Left renal cortex interstitium (tissue), 4 donors: Measurements from ENCODE around the gene NPPB. TPM values are rescaled to one million over a fixed set of nuclear protein-coding genes. Genes with fewer than 3 reads are reported as not detected.
A peak's percentile ranks its signal among the peaks of the same experiment; 100 is the strongest.

Experiments used
- DNase-seq, 4 donors: peaks; one replicate each; pipeline ENCODE4 v3.0.0-alpha.2; 2013; ENCODE audit warnings: low read depth in 4 of 4, low spot score in 2 of 4, missing footprints in 1 of 4
- polyA plus RNA-seq, 4 donors: library from polyadenylated mRNA; unstranded; fragments of 120-200 nt; gene quantifications; one replicate each; pipeline ENCODE4 v1.2.1, GENCODE V29; 2013; ENCODE audit not compliant: insufficient read length in 4 of 4

The NPPB gene
- polyA plus RNA-seq, 4 donors, result not detected

DNA sequence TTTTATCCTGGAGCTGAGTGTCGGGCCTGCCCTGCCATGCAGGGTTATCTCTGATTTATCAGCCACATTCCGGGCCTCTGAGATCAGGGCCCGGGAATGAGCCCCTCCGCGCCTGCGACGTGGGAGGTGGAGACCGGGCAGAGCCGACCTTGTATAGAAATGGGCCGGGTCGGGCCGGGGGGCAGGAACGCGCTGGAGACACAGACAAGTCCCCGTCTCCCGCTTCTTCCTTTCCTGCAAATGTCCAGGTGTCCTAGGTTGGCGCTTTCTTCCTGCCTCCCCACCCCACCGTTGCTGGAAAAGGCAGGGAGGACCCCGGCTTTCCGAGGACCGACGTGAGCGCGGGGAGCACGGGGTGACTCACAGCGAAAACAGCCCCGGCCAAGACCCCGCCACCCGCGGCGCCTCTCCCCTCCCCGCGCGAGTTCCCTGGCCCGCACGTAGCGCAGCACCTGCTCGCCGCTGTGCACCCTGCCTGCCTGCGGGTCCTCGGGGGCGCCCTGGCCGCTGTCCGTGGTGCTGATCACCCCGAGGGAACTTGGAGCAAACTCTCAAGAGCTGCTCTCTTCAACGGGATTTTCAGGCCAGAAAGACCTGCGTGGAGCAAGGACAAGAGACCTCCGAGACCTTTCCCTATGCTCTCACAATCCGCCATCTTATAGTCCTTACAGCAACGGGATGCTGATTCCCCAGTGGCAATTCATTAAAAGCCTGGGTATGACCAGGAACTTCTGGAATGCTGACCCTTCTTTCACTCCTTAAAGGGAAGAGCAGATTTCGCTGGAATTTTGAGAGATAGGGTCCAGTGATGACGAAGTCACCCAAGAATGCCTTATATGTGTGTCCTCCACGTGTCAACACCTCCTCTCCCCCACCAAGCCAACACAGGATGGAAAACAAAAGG, 475 bp upstream of the NPPB start:
- DNase-seq, result peak in 1 of 4 donors; percentile 69

DNA sequence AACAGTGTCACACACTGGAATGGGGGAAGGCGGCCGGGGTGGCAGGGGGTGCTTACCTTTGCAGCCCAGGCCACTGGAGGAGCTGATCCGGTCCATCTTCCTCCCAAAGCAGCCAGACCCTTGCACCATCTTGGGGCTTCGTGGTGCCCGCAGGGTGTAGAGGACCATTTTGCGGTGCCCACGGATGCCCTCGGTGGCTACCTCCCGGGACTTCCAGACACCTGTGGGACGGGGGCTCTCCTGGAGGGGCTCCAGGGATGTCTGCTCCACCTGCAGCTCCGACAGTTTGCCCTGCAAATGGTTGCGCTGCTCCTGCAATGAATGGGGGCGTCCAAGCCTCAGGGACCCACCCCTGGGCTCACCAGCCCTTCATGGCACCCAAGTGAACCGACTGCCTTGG, 587 bp downstream of the NPPB start:
- no peak for DNase-seq

DNA sequence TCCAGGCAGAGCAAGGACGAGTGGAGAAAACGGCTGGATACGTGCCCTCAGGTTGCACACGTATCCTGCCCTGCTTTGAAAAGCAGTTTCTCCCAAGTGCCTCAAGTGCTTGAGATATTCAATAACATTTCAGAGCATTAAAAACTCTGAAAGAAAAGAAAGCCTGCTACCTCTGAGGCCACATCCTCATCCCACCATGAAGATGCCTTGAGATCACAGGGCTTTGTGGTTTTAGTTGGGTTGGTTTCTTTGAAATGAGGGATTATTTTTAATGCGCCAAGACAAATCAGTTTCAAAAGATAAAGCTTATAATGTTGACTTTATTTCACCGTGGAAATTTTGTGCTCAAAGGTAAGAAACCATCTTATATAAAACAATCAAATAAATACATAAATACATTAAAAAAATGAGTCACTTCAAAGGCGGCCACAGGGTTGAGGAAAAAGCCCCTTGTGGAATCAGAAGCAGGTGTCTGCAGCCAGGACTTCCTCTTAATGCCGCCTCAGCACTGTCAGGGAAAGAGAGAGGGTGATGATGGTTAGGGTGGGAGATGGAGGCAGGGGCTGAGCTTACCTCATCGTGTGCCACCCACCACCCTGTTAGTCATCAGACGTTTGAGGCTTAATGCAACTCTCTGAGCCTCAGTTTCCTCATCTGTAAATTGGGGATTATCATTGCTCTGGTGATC, 1.4 kb downstream of the NPPB start:
- DNase-seq, result no peak

DNA sequence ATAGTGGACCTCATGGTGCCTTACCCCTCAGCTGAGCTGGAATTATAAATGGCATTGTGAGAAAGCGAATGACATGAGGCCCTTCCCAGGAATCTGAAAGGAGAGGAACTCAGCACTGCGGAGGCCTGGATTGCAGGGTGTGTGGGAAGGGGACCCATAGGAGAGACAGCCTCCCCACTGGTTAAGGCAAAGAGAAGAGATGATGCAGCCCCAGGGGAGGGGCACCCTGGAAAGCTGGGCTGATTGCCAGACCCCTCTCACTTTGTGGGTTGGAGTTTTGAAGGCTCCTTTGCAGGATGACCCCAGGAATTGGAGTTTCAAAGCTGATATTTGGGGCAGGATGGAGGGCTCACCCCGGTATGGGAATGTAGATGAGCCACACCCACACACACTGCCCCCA, 2.0 kb downstream of the NPPB start:
- no peak for DNase-seq

DNA sequence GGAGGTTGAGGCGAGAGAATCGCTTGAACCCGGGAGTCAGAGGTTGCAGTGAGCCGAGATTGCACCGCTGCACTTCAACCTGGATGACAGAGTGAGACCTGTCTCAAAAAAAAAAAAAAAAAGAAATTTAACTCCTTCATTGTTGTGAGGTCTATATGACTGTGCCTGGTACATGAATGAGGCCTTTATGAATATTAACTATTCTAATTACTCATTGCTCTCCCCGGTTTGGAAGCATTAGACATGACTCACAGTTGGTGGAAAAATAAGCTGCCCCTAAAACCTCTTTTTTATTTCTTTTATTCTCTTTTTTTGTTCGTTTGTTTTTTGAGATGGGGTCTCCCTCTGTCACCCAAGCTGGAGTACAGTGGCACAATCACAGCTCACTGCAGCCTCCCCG, 3.3 kb downstream of the NPPB start:
- no peak for DNase-seq

DNA sequence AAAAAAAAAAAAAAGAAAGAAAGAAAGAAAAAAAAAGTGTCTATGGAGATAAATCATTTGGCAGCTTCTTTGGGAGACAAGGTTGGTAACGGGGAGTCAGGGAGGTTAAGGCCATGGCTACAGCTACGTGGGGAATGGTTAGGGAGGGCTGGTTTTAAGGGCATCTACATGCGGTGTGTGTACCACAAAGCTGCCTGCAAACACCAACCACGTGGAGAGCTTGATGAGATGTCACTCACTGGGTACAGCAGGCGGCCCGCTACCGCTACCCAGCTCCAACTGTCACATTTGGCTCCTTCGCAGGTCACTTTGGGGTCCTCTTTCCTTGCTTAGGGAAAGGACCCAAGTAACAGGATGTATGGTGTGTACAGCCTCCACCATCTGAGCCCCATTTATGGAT, 4.2 kb downstream of the NPPB start:
- DNase-seq, result no peak

DNA sequence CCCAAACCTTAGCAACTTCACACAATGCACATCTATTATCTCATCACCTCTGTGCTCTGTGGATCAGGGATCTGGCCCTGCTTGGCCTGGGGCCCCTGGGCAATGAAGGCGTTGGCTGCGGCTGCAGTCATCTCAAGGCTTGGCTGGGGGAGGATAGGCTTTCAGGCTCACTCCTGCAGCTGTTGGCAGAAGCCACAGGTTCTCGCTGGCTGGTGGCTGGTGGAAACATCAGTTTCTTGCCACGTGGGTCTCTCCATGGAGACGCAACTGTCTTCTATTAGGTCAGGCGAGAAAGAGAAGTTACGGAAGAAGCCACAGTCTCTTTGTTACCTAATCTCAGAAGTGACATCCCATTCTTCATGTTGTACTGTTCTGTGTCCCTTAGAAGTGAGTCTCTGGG, 7.6 kb downstream of the NPPB start:
- DNase-seq, result no peak

DNA sequence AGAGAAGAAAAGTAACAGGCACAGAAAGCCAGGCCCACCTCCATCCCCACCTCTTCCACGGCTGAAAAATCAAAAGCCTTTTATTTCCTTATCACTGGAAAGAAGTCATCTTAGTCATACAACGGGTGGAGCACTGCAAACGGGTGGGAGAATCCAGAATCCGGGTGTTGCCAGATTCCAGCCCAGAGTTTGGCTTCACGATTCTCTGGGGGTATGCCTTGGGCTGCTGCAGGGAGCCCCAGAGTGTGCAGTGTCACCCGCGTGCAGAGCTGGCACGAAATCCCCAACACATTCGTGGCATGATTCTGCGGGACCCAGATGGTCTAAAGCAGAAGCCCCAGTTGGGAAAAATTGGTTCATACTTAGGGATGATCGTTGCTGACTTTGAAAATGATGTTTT, 8.6 kb downstream of the NPPB start:
- no peak for DNase-seq

DNA sequence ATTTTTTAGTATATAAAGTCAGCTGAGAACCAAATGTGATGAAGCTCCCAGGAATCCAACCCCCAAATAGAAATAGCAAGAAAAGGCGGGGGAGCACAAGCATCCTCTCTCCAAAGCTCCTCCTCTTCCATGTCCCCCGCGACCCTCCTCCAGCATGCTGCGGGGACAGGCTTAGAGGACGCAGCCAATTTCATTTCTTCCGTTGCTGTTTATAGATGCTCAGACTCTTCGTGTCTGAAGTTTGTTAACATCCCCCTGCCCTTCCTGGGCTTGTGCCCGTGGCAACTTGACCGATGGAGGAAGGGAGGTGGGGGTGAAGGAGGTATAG, 10.4 kb downstream of the NPPB start:
- no peak for DNase-seq

DNA sequence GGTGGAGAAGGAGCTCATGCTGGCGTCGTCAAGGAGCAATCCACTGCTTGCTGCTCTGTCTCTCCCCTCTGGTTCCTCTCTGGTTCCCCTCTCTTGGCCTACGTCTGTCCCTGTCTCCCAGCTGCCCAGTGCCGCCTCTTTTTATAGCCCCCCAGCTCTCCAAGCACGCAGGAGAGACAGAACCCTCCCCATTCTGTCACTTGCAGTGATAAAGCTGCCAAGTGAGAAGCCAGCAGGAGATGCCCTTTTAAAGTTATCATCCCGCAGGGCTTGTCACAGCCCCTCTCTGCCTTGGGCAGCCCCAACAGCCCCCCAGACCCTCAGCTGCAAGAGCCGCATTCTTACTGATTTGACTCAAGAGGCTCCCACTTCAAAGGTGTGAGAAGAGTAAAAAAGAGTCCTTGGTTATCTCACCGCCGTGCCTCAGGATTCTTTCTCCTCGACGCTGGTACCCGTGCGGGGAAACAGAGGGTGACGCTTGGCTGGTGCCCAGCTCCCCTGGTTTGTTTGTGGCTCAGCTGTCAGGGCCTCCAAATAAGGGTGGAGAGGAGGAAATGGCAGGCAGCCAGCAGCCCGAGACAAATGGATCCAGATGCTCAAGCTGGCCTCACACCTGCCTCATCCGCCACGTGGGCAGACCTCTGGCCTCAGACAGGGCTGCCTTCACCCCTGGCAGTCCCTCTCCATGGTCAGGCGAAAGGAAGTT, 10.9 kb downstream of the NPPB start, which contains the start of gene NPPA:
Gene NPPA, minus strand, starts transcription at position 117 of the 706 bp plus-strand sequence. Its CDS starts 99 bp downstream, at position 18.
- DNase-seq, result no peak

DNA sequence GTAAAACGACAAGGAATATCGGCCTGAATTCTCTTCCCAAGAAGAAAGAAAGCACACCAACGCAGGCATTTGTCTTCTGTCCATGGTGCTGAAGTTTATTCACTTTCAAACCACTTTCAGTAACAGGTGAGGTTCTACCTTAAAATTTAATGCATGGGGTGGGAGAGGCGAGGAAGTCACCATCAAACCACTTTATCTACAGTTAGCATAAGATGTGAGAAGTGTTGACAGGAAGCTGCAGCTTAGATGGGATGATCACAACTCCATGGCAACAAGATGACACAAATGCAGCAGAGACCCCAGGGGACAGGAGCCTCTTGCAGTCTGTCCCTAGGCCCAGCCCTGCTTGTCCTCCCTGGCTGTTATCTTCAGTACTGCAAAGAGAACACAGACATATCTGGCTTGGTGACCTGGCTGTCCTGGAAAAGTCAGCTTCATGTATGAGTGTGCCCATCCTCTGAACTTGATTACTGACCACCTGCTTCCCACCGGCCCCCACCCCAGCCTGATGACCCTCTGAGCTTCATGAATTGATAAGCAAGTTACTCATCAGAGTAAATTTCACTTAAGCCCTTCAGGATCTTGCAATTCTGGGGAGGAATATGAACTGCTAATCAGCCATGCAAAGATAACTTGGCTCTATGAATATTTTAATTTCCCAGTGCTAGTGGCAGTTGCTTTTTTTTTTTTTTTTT, 13.0 kb downstream of the NPPB start:
- DNase-seq, result peak in 1 of 4 donors; percentile 28

DNA sequence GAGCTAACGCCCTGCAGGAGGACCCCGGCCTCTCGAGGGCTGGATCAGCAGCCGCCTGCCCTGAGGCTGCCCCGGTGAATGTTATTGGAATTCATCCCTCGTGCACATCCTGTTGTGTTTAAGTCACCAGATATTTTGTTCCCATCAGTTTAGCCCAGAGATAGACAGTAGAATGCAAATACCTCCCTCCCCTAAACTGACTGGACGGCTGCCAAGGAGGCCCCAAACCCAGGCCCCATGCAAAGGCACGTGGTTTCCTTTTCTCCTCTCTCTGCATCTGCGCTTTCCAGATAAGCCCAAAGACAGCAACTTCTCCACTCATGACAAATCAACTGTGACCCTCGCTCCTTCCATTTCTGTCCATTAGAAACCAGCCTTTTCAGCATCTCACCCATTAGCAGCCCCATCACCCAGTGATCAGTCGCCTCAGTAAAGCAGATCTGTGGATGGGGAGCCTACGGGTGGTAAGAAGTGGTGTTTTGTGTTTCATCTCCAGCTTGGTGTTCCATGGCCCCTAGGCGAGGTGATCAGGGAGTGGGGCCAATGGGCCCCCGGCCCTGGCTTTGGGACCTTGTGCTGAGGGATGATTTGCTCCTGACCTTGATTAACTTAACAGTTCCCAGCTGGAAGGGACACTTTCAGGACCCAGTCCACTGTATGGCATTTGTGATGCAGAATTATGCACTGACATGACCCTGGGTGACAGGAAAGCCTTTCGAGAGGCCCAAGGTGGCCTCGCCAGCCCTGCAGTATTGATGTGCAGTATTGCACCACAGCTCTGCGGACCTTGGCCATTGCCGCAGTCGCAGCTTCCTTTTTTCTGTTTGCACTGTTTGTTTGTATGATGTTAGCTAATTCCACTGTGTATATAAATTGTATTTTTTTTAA, 16.3 kb downstream of the NPPB start:
- DNase-seq, result peak in 1 of 4 donors; percentile 18

DNA sequence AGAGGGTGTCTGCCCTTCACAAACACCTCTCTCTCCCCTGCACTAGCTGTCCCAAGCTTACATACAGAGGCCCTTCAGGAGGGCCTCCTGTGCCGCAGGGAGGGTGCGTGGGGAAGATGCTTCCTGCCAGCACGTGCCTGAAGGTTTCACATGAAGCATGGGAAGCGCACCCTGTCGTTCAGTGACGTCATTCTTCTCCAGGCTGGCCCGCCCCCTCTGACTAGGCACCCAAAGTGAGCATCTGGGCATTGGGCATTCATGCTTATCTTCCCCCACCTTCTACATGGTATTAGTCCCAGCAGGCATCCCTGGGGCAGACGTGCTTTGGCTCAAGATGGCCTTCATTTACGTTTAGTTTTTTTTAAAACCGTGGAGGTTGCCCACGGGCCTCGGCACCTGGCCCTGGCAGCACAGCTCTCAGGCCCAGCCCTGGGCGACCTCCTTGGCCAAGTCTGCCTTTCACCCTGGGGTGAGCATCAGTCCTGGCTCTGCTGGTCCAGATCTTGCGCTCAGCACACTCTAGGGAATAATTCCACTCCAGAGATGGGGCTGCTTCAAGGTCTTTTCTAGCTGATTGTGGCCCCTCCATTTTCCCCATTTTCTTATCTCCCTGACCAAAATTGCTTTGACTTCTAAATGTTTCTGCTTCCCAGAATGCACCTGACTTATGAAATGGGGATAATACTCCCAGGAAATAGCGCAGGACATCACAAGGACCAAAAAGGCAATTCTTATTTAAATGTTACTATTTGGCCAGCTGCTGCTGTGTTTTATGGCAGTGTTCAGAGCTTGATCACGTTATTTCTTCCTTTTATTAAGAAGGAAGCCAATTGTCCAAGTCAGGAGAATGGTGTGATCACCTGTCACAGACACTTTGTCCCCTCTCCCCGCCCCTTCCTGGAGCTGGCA, 17.2 kb downstream of the NPPB start:
- DNase-seq, result no peak

DNA sequence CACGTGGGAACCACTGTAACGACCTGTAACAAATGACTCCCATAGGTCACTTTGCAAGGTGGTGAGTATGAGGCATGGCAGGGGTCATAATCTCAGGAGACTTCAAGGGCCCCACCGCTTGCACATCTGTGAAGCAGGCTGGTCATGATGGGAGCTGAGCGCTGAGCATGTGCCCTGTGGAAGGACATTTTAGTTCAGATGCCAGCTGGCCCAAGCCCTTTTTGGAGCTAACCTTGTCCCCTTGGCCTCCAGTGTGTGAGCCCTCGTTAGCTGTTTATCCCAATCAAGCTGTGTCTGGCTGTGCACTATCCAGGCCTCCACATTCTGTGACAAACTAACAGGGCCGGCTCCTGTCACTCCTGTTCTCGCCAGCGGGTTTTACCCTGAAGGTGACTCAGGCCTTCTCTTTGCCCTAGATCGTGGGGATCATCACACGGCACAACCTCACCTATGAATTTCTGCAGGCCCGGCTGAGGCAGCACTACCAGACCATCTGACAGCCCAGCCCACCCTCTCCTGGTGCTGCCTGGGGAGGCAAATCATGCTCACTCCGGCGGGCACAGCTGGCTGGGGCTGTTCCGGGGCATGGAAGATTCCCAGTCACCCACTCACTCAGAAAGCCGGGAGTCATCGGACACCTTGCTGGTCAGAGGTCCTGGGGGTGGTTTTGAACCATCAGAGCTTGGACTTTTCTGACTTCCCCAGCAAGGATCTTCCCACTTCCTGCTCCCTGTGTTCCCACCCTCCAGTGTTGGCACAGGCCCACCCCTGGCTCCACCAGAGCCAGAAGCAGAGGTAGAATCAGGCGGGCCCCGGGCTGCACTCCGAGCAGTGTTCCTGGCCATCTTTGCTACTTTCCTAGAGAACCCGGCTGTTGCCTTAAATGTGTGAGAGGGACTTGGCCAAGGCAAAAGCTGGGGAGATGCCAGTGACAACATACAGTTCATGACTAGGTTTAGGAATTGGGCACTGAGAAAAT, 18.7 kb downstream of the NPPB start:
- no peak for DNase-seq

DNA sequence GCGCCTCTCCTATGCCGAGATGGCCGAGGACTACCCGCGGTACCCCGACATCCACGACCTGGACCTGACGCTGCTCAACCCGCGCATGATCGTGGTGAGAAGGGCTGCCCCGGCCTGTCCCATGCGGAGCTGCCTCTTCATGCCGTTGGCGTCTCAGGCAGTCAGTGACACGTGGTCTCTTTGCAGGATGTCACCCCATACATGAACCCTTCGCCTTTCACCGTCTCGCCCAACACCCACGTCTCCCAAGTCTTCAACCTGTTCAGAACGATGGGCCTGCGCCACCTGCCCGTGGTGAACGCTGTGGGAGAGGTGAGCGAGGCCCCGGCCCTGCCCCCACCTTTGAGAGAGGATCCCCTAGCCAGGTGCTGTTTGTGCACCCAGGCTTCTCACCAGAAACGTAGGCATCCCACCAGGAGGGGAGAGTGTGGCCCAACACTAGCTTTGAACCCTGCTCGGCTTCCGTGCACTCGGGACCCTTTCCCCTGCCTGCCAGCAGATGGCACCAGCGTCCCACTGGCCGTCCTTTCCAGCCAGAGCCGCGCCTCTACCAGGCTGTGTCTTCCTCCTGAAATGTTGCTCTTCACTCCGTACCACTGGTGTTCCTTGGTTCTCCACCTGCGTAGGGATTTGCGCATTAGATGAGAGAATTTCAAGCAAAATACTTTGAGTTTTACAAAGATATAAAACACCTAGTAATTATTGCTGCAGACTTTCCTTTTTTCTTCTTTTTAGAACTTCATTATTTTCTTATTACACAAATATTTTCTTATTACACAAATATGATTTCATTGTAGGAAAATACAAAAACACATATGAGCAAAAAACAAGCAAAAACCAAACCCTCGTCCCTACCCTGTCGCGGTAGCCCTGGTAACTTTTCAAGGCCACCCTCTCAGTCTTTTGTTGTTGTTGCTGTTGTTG, 20.1 kb downstream of the NPPB start:
- DNase-seq, result peak in 3 of 4 donors; percentile 11 to 31 (median 21)

DNA sequence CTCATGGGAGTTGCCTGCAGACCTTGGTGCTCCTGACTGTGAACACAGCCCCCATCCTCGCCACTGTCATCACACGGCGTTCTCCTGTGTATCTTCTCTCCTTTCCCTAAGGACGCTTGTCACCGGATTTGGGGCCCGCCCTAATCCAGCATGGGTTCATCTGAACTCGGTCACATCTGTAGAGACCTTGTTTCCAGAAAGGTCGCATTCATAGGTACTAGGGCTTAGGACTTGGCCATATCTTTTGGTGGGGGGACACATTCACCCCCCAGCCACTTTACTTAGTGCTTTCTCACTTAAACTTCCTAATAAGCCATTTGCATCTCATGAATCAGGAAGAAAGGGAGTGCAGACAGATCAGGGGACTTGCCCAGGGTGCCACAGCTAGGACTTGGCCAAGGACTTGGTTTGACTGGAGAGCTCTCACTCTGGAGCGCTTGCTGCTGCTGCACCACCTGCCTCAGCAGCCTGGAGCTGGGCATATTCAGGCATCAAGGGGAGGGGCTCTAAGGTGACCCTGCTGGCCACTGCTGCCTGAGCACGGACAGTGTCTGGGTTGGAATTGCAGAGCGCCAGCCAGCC, 20.9 kb downstream of the NPPB start:
- DNase-seq, result no peak
